Measurements from ENCODE around the gene NFYC. TPM values are rescaled to one million over a fixed set of nuclear protein-coding genes. Genes with fewer than 3 reads are reported as not detected.

NFYC gene
- total RNA-seq, 1 experiment from 2014 or later = 46.5 TPM

- ChIA-PET CTCF (interaction anchor here (1.2 to 1.6 kb wide), 2 partner anchors 95 to 124 kb away, joined by 4 to 5 read pairs; no protein-coding TSS in a partner anchor), POLR2A (interaction anchor here (0.6 kb wide), 1 partner anchor 158 kb away, joined by 4 read pairs; no protein-coding TSS in a partner anchor)
- no peaks in the 10 kb centered on the region for H3K9me3 Mint-ChIP-seq
- no peak for DNase-seq (ENCODE audit: low spot score)
- 0 out of 2 replicates have a peak overlapping the region, but pooled peaks have one; percentile 38 for H3K27ac Mint-ChIP-seq
- H3K4me1 Mint-ChIP-seq = no peaks in the 10 kb centered on the region
- no peak for ATAC-seq
- H3K27me3 Mint-ChIP-seq (ENCODE audit: low read depth) = no peaks in the 10 kb centered on the region
- H3K36me3 Mint-ChIP-seq = peaks cover 80% of the 10 kb centered on the region
- H3K4me3 Mint-ChIP-seq = no peak overlapping the region
- TF ChIP-seq KAT7 (CRISPR knock-in tag; IDR thresholded peaks at IDR 0.05; ENCODE audit: borderline replicate concordance) (no peak), NFATC4 (CRISPR knock-in tag; IDR thresholded peaks at IDR 0.05) (no peak), NR2C2 (CRISPR knock-in tag; IDR thresholded peaks at IDR 0.05) (no peak), ELF4 (CRISPR knock-in tag; IDR thresholded peaks at IDR 0.05; ENCODE audit: low read depth) (no peak), EMX1 (CRISPR knock-in tag; IDR thresholded peaks at IDR 0.05) (no peak), ATF2 (CRISPR knock-in tag; IDR thresholded peaks at IDR 0.05; ENCODE audit: borderline replicate concordance, low read depth) (no peak), MLX (CRISPR knock-in tag; IDR thresholded peaks at IDR 0.05) (no peak), SMAD4 (CRISPR knock-in tag; IDR thresholded peaks at IDR 0.05) (no peak), ZBTB43 (CRISPR knock-in tag; IDR thresholded peaks at IDR 0.05) (no peak), ZNF317 (CRISPR knock-in tag; IDR thresholded peaks at IDR 0.05; ENCODE audit: borderline replicate concordance, low read depth) (no peak), ZNF121 (CRISPR knock-in tag; IDR thresholded peaks at IDR 0.05) (no peak), MXD4 (CRISPR knock-in tag; IDR thresholded peaks at IDR 0.05; ENCODE audit: borderline replicate concordance) (no peak), FOXP4 (CRISPR knock-in tag; IDR thresholded peaks at IDR 0.05) (no peak), ERG (CRISPR knock-in tag; IDR thresholded peaks at IDR 0.05) (no peak)
Measured at GRCh38 chr1:40755067-40755466, 63.6 kb downstream of the NFYC start.

- POLR2A ChIA-PET = no interaction called here
- no peak for ATAC-seq
Measured at GRCh38 chr1:40756523-40756922, 65.0 kb downstream of the NFYC start.

More at GRCh38 chr1:40756523-40756922, 65.0 kb downstream of the NFYC start:
- no peaks in the 10 kb centered on the region for H3K27me3 Mint-ChIP-seq (ENCODE audit: low read depth)
- no peak overlapping the region; the same call in 1 of the 2 replicates for H3K27ac Mint-ChIP-seq
- CTCF ChIA-PET = interaction anchor here (1.6 kb wide), 1 partner anchor 93 kb away, joined by 4 read pairs; no protein-coding TSS in a partner anchor
- no peak for TF ChIP-seq SOX15 (CRISPR knock-in tag; IDR thresholded peaks at IDR 0.05)
- no peak for TF ChIP-seq ZNF512 (CRISPR knock-in tag; IDR thresholded peaks at IDR 0.05; ENCODE audit: borderline replicate concordance)
- no peak for TF ChIP-seq CREM (CRISPR knock-in tag; IDR thresholded peaks at IDR 0.05)
- no peak for TF ChIP-seq GRHL2 (CRISPR knock-in tag; IDR thresholded peaks at IDR 0.05; ENCODE audit: insufficient replicate concordance, severe bottlenecking)
- TF ChIP-seq ZNF416 (CRISPR knock-in tag; IDR thresholded peaks at IDR 0.05) = no peak
- TF ChIP-seq GABPB1 (CRISPR knock-in tag; IDR thresholded peaks at IDR 0.05) = no peak
- no peak for TF ChIP-seq HMGA2 (CRISPR knock-in tag; IDR thresholded peaks at IDR 0.05)
- TF ChIP-seq AR (CRISPR knock-in tag; IDR thresholded peaks at IDR 0.05) = no peak
- no peak for TF ChIP-seq ZNF219 (CRISPR knock-in tag; IDR thresholded peaks at IDR 0.05; ENCODE audit: borderline replicate concordance)
- TF ChIP-seq SMAD4 (CRISPR knock-in tag; IDR thresholded peaks at IDR 0.05) = no peak
- H3K36me3 Mint-ChIP-seq = peaks cover 77% of the 10 kb centered on the region
- no peaks in the 10 kb centered on the region for H3K4me1 Mint-ChIP-seq
- no peak for DNase-seq (ENCODE audit: low spot score)
- no peak overlapping the region for H3K4me3 Mint-ChIP-seq
- H3K9me3 Mint-ChIP-seq = no peaks in the 10 kb centered on the region
